H9 (cell line): ENCODE results near the gene MTARC2. TPM values are rescaled to one million over a fixed set of nuclear protein-coding genes. Genes with fewer than 3 reads are reported as not detected.

Experiments used
- DNase-seq: peaks from one replicate; pipeline ENCODE4 v3.0.0-alpha.2; 2017
- H2AFZ ChIP-seq: one replicate; pipeline ENCODE4 v1.6.1; 2013; ENCODE audit warnings: mild to moderate bottlenecking, low read length, control low read depth, moderate library complexity
- H2AK5ac ChIP-seq: 2 replicates; pipeline ENCODE4 v1.6.1; 2013; ENCODE audit warnings: low read length, control low read depth, mixed read lengths; ENCODE audit not compliant: insufficient read length
- H2BK120ac ChIP-seq: one replicate; pipeline ENCODE4 v1.6.1; 2013; ENCODE audit warnings: low read depth, mild to moderate bottlenecking, low read length, control low read depth, inconsistent platforms; ENCODE audit not compliant: poor library complexity, severe bottlenecking
- H2BK12ac ChIP-seq: 2 replicates; pipeline ENCODE4 v1.6.1; 2013; ENCODE audit warnings: low read length, control low read depth, mixed read lengths, low read depth; ENCODE audit not compliant: insufficient read length
- H2BK15ac ChIP-seq: 2 replicates; pipeline ENCODE4 v1.6.1; 2013; ENCODE audit warnings: low read depth, low read length, control low read depth
- H2BK20ac ChIP-seq: one replicate; pipeline ENCODE4 v1.6.1; 2013; ENCODE audit warnings: low read depth, mild to moderate bottlenecking, low read length, control low read depth, inconsistent platforms; ENCODE audit not compliant: poor library complexity, severe bottlenecking
- H2BK5ac ChIP-seq: 2 replicates; pipeline ENCODE4 v1.6.1; 2013; ENCODE audit warnings: low read length, control low read depth, mixed read lengths; ENCODE audit not compliant: insufficient read length
- H3K14ac ChIP-seq: 2 replicates; pipeline ENCODE4 v1.6.1; 2013; ENCODE audit warnings: low read length, control low read depth; ENCODE audit not compliant: insufficient read depth
- H3K18ac ChIP-seq: 2 replicates; pipeline ENCODE4 v1.6.1; 2013; ENCODE audit warnings: low read depth, mild to moderate bottlenecking, mixed read lengths, low read length, control low read depth; ENCODE audit not compliant: insufficient read length
- H3K23ac ChIP-seq: 2 replicates; pipeline ENCODE4 v1.6.1; 2013; ENCODE audit warnings: low read length, control low read depth, mixed read lengths, low read depth; ENCODE audit not compliant: insufficient read length
- H3K23me2 ChIP-seq: 2 replicates; pipeline ENCODE4 v1.6.1; 2013; ENCODE audit warnings: low read depth, mild to moderate bottlenecking, mixed read lengths, low read length, control low read depth; ENCODE audit not compliant: insufficient read length, poor library complexity, severe bottlenecking
- H3K27ac ChIP-seq: 2 replicates; pipeline ENCODE4 v1.5.1; 2013; ENCODE audit warnings: low read length, control low read depth, mixed read lengths, low read depth; ENCODE audit not compliant: insufficient read length
- H3K27me3 ChIP-seq: 2 replicates; pipeline ENCODE4 v1.6.1; 2013; ENCODE audit warnings: low read length, control low read depth, inconsistent platforms; ENCODE audit not compliant: insufficient read depth
- H3K4ac ChIP-seq: 2 replicates; pipeline ENCODE4 v1.6.1; 2013; ENCODE audit warnings: low read depth, mild to moderate bottlenecking, control low read depth, inconsistent platforms, low read length, moderate library complexity
- H3K4me1 ChIP-seq: 2 replicates; pipeline ENCODE4 v1.6.1; 2013; ENCODE audit warnings: low read length, control low read depth, inconsistent platforms; ENCODE audit not compliant: insufficient read depth
- H3K4me2 ChIP-seq: 2 replicates; pipeline ENCODE4 v1.6.1; 2013; ENCODE audit warnings: low read length, control low read depth, mixed read lengths; ENCODE audit not compliant: insufficient read length, insufficient read depth
- H3K56ac ChIP-seq: 2 replicates; pipeline ENCODE4 v1.6.1; 2013; ENCODE audit warnings: low read depth, mild to moderate bottlenecking, mixed read lengths, low read length, control low read depth; ENCODE audit not compliant: insufficient read length
- H3K79me1 ChIP-seq: 2 replicates; pipeline ENCODE4 v1.6.1; 2013; ENCODE audit warnings: low read depth, mild to moderate bottlenecking, moderate library complexity, low read length, control low read depth, inconsistent platforms; ENCODE audit not compliant: insufficient read depth, poor library complexity, severe bottlenecking
- H3K79me2 ChIP-seq: 2 replicates; pipeline ENCODE4 v1.6.1; 2013; ENCODE audit warnings: low read length, control low read depth, inconsistent platforms; ENCODE audit not compliant: insufficient read depth
- H3K9ac ChIP-seq: 2 replicates; pipeline ENCODE4 v1.6.1; 2013; ENCODE audit warnings: low read length, control low read depth, mixed read lengths; ENCODE audit not compliant: insufficient read length; ENCODE audit errors: extremely low read depth
- H3K9me3 ChIP-seq: one replicate; pipeline ENCODE4 v1.6.1; 2013; ENCODE audit warnings: low read depth, low read length, inconsistent platforms; ENCODE audit not compliant: control insufficient read depth
- H3T11ph ChIP-seq: one replicate; pipeline ENCODE4 v1.6.1; 2013; ENCODE audit warnings: mild to moderate bottlenecking, low read length, control low read depth, inconsistent platforms
- H4K20me1 ChIP-seq: one replicate; pipeline ENCODE4 v1.6.1; 2013; ENCODE audit not compliant: control insufficient read depth, insufficient read length, insufficient read depth
- H4K5ac ChIP-seq: 2 replicates; pipeline ENCODE4 v1.6.1; 2013; ENCODE audit warnings: low read depth, mild to moderate bottlenecking, mixed read lengths, low read length, control low read depth; ENCODE audit not compliant: insufficient read length
- H4K8ac ChIP-seq: replicated peaks from 2 replicates; pipeline ENCODE4 v1.6.1; 2013; ENCODE audit warnings: low read length, control low read depth, mixed read lengths, low read depth; ENCODE audit not compliant: insufficient read length
- H4K91ac ChIP-seq: 2 replicates; pipeline ENCODE4 v1.6.1; 2013; ENCODE audit warnings: low read depth, mild to moderate bottlenecking, moderate library complexity, mixed read lengths, low read length, control low read depth; ENCODE audit not compliant: insufficient read length
- H3K27ac Mint-ChIP-seq, 3 experiments: 2 replicates in 2 of 3; 3 replicates in 1 of 3; pipeline ENCODE4 v1.8.0; 2020 to 2021; ENCODE audit warnings: mixed read lengths in 3 of 3, mild to moderate bottlenecking in 1 of 3, moderate library complexity in 1 of 3
- H3K27me3 Mint-ChIP-seq: 2 replicates; pipeline ENCODE4 v1.8.0; 2021; ENCODE audit warnings: low read depth, mild to moderate bottlenecking, moderate library complexity, mixed read lengths
- H3K36me3 Mint-ChIP-seq, 3 experiments: 2 replicates in 2 of 3; 3 replicates in 1 of 3; pipeline ENCODE4 v1.8.0; 2020 to 2021; ENCODE audit warnings: low read depth in 3 of 3, mixed read lengths in 3 of 3; ENCODE audit not compliant: insufficient read depth in 1 of 3
- H3K4me1 Mint-ChIP-seq, 2 experiments: 2 replicates each; pipeline ENCODE4 v1.8.0; 2020; ENCODE audit warnings: mixed read lengths in 2 of 2
- H3K4me3 Mint-ChIP-seq, 2 experiments: 2 replicates in 1 of 2; 3 replicates in 1 of 2; pipeline ENCODE4 v1.8.0; 2020 to 2021; ENCODE audit warnings: mild to moderate bottlenecking in 2 of 2, mixed read lengths in 2 of 2, moderate library complexity in 1 of 2
- H3K9me3 Mint-ChIP-seq, 2 experiments: 2 replicates in 1 of 2; 3 replicates in 1 of 2; pipeline ENCODE4 v1.8.0; 2020; ENCODE audit warnings: mild to moderate bottlenecking in 2 of 2, mixed read lengths in 2 of 2, moderate library complexity in 1 of 2
- CTCF ChIP-seq: fragments of 200-600 bp; sonication (generic); conservative IDR thresholded peaks from 3 replicates; pipeline ENCODE4 v1.8.0; 2021; ENCODE audit warnings: antibody characterized with exemption, mild to moderate bottlenecking
- WGBS: extraction: QIAGEN DNeasy Blood & Tissue Kit; methylation state at CpG from one replicate; pipeline ENCODE4 v1.1.7; 2013; ENCODE audit warnings: missing lambda C conversion rate, low lambda C conversion rate, mixed read lengths; ENCODE audit not compliant: insufficient read length; ENCODE audit errors: extremely low coverage; 5-methylcytosine and 5-hydroxymethylcytosine counted together
- total RNA-seq: library from RNA; stranded (reverse); gene quantifications from 2 replicates; pipeline ENCODE4 v1.2.1, GENCODE V29; 2021

MTARC2 gene
- total RNA-seq, 1 experiment from 2014 or later, result 7.7 TPM

GRCh38 chr1:220701974-220702373, 46.1 kb upstream of the MTARC2 start:
- no peaks in the 10 kb centered on the region for H3K79me2 ChIP-seq
- no peak overlapping the region for H3K56ac ChIP-seq
- H2AK5ac ChIP-seq, result no peak overlapping the region
- no peak overlapping the region for H2BK120ac ChIP-seq
- no peak overlapping the region for H3K27ac ChIP-seq
- H3K9ac ChIP-seq, result no peak overlapping the region
- no peak overlapping the region for H3K27ac Mint-ChIP-seq
- no peak overlapping the region for H3K4me3 Mint-ChIP-seq
- H4K20me1 ChIP-seq, result no peaks in the 10 kb centered on the region
- TF ChIP-seq CTCF, result no peak
- no peak for DNase-seq
- no peak overlapping the region for H4K91ac ChIP-seq
- H2BK5ac ChIP-seq, result no peak overlapping the region
- no peaks in the 10 kb centered on the region for H3K9me3 Mint-ChIP-seq
- H3K23ac ChIP-seq, result no peak overlapping the region
- H3K18ac ChIP-seq, result no peak overlapping the region
- H4K8ac ChIP-seq, result no peak overlapping the region
- peaks cover 32 to 36% of the 10 kb centered on the region in 2 experiments for H3K4me1 Mint-ChIP-seq
- H3T11ph ChIP-seq, result no peak overlapping the region
- peaks cover 0 to 3% (median 0%) of the 10 kb centered on the region in 3 experiments; a peak in 2 of 7 replicates for H3K36me3 Mint-ChIP-seq
- no peaks in the 10 kb centered on the region for H3K79me1 ChIP-seq
- no peaks in the 10 kb centered on the region for H3K27me3 Mint-ChIP-seq
- no peak overlapping the region for H3K14ac ChIP-seq
- no peak overlapping the region for H2BK15ac ChIP-seq
- H3K27me3 ChIP-seq, result no peaks in the 10 kb centered on the region
- no peak overlapping the region for H4K5ac ChIP-seq
- no peak overlapping the region for H3K4me2 ChIP-seq
- H3K23me2 ChIP-seq, result no peaks in the 10 kb centered on the region
- no peak overlapping the region for H3K4ac ChIP-seq
- WGBS, result no CpG with 5 or more reads among the region's 6 CpGs
- H2BK12ac ChIP-seq, result no peak overlapping the region
- H3K4me1 ChIP-seq, result no peaks in the 10 kb centered on the region
- H2AFZ ChIP-seq, result no peak overlapping the region
- H2BK20ac ChIP-seq, result no peak overlapping the region
- H3K9me3 ChIP-seq, result no peaks in the 10 kb centered on the region
